ENCODE data around the gene ATXN1.

Gene ATXN1

DNA sequence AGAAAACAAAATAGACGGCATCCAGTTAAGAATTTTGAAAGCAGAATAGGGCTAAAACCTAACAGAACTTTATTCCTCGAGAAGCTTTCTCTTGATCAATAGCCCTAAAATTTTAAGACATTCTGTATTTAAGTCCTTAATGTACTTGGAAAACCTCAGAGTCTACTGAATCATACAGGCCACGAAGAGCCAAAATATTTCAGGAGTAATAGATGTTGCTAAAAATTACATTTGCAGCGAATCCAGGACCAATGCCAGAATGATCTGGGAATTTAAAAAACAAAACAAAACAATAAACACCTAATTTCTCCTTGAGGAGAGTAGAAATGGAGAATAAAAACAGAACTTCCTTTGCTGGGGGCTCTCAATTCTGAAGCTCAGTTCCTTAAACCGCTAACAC lies 23.3 kb downstream of the ATXN1 start:
- peaks cover 10 to 24% of the 10 kb centered on the region in 2 donors for H3K4me1 ChIP-seq (ENCODE audit: control insufficient read depth in 1 of 2, insufficient read depth in 2 of 2, low read length in 2 of 2)
- no peaks in the 10 kb centered on the region for H3K36me3 ChIP-seq (ENCODE audit: control insufficient read depth in 1 of 2, insufficient read depth in 2 of 2, low read length in 2 of 2)
- no peaks in the 10 kb centered on the region for H3K27me3 ChIP-seq (ENCODE audit: low read depth, low read length)
- H3K4me3 ChIP-seq (ENCODE audit: low read depth in 1 of 2, low read length in 2 of 2) = no peak overlapping the region
- peak overlapping the region; percentile 10 for H3K27ac ChIP-seq (ENCODE audit: low read length)
- no peaks in the 10 kb centered on the region for H3K9me3 ChIP-seq (ENCODE audit: control insufficient read depth in 1 of 2, low read length in 2 of 2)

- H3K27ac ChIP-seq (ENCODE audit: low read length) = peak overlapping the region; percentile 35
- H3K27me3 ChIP-seq (ENCODE audit: low read depth, low read length) = no peaks in the 10 kb centered on the region
- H3K36me3 ChIP-seq (ENCODE audit: control insufficient read depth in 1 of 2, insufficient read depth in 2 of 2, low read length in 2 of 2) = no peaks in the 10 kb centered on the region
- H3K9me3 ChIP-seq (ENCODE audit: control insufficient read depth in 1 of 2, low read length in 2 of 2) = no peaks in the 10 kb centered on the region
- peaks cover 16 to 24% of the 10 kb centered on the region in 2 donors for H3K4me1 ChIP-seq (ENCODE audit: control insufficient read depth in 1 of 2, insufficient read depth in 2 of 2, low read length in 2 of 2)
- no peak overlapping the region for H3K4me3 ChIP-seq (ENCODE audit: low read depth in 1 of 2, low read length in 2 of 2)
Measured at GRCh38 chr6:16736856-16737775, 24.1 kb downstream of the ATXN1 start.

GRCh38 chr6:16735014-16735413 lies 26.2 kb downstream of the ATXN1 start:
- H3K4me1 ChIP-seq (ENCODE audit: control insufficient read depth in 1 of 2, insufficient read depth in 2 of 2, low read length in 2 of 2) = peaks cover 23 to 24% of the 10 kb centered on the region in 2 donors
- H3K4me3 ChIP-seq (ENCODE audit: low read depth in 1 of 2, low read length in 2 of 2) = no peak overlapping the region
- H3K27me3 ChIP-seq (ENCODE audit: low read depth, low read length) = no peaks in the 10 kb centered on the region
- H3K36me3 ChIP-seq (ENCODE audit: control insufficient read depth in 1 of 2, insufficient read depth in 2 of 2, low read length in 2 of 2) = no peaks in the 10 kb centered on the region
- H3K27ac ChIP-seq (ENCODE audit: low read length) = no peak overlapping the region
- H3K9me3 ChIP-seq (ENCODE audit: control insufficient read depth in 1 of 2, low read length in 2 of 2) = no peaks in the 10 kb centered on the region

DNA sequence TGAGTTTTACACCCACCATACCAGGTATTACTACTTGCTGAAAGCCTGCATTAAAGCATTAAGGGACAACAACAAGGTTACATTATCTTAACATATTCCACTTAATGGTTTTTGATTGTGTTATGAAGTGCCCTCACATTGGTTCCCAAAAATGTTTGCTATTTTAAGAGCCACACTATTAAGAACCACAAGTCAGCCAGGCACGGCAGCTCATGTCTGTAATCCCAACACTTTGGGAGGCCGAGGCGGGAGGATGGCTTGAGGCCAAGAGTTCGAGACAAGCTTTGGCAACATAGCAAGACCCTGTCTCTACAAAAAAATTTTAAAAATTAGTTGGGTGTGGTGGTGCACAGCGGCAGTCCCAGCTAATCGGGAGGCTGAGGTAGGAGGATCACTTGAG lies 28.2 kb downstream of the ATXN1 start:
- Histone ChIP-seq H3K27me3 (ENCODE audit: low read depth, low read length) (no peaks in the 10 kb centered on the region), H3K27ac (ENCODE audit: low read length) (no peak overlapping the region), H3K36me3 (ENCODE audit: control insufficient read depth in 1 of 2, insufficient read depth in 2 of 2, low read length in 2 of 2) (no peaks in the 10 kb centered on the region), H3K9me3 (ENCODE audit: control insufficient read depth in 1 of 2, low read length in 2 of 2) (no peaks in the 10 kb centered on the region), H3K4me1 (ENCODE audit: control insufficient read depth in 1 of 2, insufficient read depth in 2 of 2, low read length in 2 of 2) (peaks cover 14 to 23% of the 10 kb centered on the region in 2 donors), H3K4me3 (ENCODE audit: low read depth in 1 of 2, low read length in 2 of 2) (no peak overlapping the region)

GRCh38 chr6:16731478-16732051 lies 29.7 kb downstream of the ATXN1 start:
- H3K27me3 ChIP-seq (ENCODE audit: low read depth, low read length) = no peaks in the 10 kb centered on the region
- H3K36me3 ChIP-seq (ENCODE audit: control insufficient read depth in 1 of 2, insufficient read depth in 2 of 2, low read length in 2 of 2) = no peaks in the 10 kb centered on the region
- peaks cover 1 to 16% of the 10 kb centered on the region in 2 donors for H3K4me1 ChIP-seq (ENCODE audit: control insufficient read depth in 1 of 2, insufficient read depth in 2 of 2, low read length in 2 of 2)
- H3K4me3 ChIP-seq (ENCODE audit: low read depth in 1 of 2, low read length in 2 of 2) = no peak overlapping the region
- H3K27ac ChIP-seq (ENCODE audit: low read length) = no peak overlapping the region
- H3K9me3 ChIP-seq (ENCODE audit: control insufficient read depth in 1 of 2, low read length in 2 of 2) = no peaks in the 10 kb centered on the region

GRCh38 chr6:16730738-16731477 lies 30.4 kb downstream of the ATXN1 start:
- Histone ChIP-seq H3K36me3 (ENCODE audit: control insufficient read depth in 1 of 2, insufficient read depth in 2 of 2, low read length in 2 of 2) (no peaks in the 10 kb centered on the region), H3K4me1 (ENCODE audit: control insufficient read depth in 1 of 2, insufficient read depth in 2 of 2, low read length in 2 of 2) (peaks cover 0 to 13% of the 10 kb centered on the region in 2 donors), H3K4me3 (ENCODE audit: low read depth in 1 of 2, low read length in 2 of 2) (no peak overlapping the region), H3K27me3 (ENCODE audit: low read depth, low read length) (no peaks in the 10 kb centered on the region), H3K9me3 (ENCODE audit: control insufficient read depth in 1 of 2, low read length in 2 of 2) (no peaks in the 10 kb centered on the region), H3K27ac (ENCODE audit: low read length) (no peak overlapping the region)

- H3K9me3 ChIP-seq (ENCODE audit: control insufficient read depth in 1 of 2, low read length in 2 of 2) = no peaks in the 10 kb centered on the region
- H3K27ac ChIP-seq (ENCODE audit: low read length) = no peak overlapping the region
- peaks cover 7 to 18% of the 10 kb centered on the region in 2 donors for H3K4me1 ChIP-seq (ENCODE audit: control insufficient read depth in 1 of 2, insufficient read depth in 2 of 2, low read length in 2 of 2)
- H3K36me3 ChIP-seq (ENCODE audit: control insufficient read depth in 1 of 2, insufficient read depth in 2 of 2, low read length in 2 of 2) = no peaks in the 10 kb centered on the region
- H3K27me3 ChIP-seq (ENCODE audit: low read depth, low read length) = no peaks in the 10 kb centered on the region
- H3K4me3 ChIP-seq (ENCODE audit: low read depth in 1 of 2, low read length in 2 of 2) = no peak overlapping the region
Measured at GRCh38 chr6:16729744-16730143, 31.5 kb downstream of the ATXN1 start.

- no peaks in the 10 kb centered on the region for H3K9me3 ChIP-seq (ENCODE audit: control insufficient read depth in 1 of 2, low read length in 2 of 2)
- no peak overlapping the region for H3K4me3 ChIP-seq (ENCODE audit: low read depth in 1 of 2, low read length in 2 of 2)
- no peaks in the 10 kb centered on the region for H3K36me3 ChIP-seq (ENCODE audit: control insufficient read depth in 1 of 2, insufficient read depth in 2 of 2, low read length in 2 of 2)
- peaks cover 12 to 23% of the 10 kb centered on the region in 2 donors for H3K4me1 ChIP-seq (ENCODE audit: control insufficient read depth in 1 of 2, insufficient read depth in 2 of 2, low read length in 2 of 2)
- H3K27ac ChIP-seq (ENCODE audit: low read length) = no peak overlapping the region
- no peaks in the 10 kb centered on the region for H3K27me3 ChIP-seq (ENCODE audit: low read depth, low read length)
Measured at GRCh38 chr6:16729183-16729691, 32.0 kb downstream of the ATXN1 start.

DNA sequence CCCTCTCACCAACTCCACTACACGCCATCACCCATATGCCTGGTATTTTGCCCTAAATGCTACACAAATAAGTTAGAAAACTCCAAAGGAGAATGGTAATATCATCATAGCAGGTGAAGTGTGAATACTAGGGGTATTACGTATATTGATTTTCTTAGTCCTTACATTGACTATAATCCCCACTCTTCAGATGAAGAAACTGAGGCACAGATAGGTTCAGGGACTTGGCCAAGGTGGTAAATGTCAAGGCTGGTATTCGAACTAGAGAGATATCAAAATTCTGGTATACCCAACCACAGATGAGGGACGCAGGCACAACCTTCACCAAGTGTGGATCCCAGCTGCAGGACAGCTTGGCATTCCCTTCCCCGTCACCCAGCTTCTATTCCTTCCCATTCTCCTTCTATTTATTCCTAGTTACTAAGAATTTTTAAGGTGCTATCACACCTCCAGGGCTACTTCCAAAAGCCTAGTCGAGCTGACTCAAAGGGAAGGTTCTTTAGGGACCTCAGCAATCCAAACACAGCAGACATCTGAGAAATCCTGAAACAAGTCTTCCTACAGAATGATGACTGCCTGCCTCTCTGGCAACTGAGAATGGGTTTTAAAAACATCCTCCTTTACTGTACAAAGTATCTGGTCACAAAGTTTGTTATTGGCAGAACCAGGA lies 32.6 kb downstream of the ATXN1 start:
- Histone ChIP-seq H3K27ac (ENCODE audit: low read length) (peak overlapping the region; percentile 3), H3K9me3 (ENCODE audit: control insufficient read depth in 1 of 2, low read length in 2 of 2) (no peaks in the 10 kb centered on the region), H3K27me3 (ENCODE audit: low read depth, low read length) (no peaks in the 10 kb centered on the region), H3K4me3 (ENCODE audit: low read depth in 1 of 2, low read length in 2 of 2) (no peak overlapping the region), H3K36me3 (ENCODE audit: control insufficient read depth in 1 of 2, insufficient read depth in 2 of 2, low read length in 2 of 2) (no peaks in the 10 kb centered on the region), H3K4me1 (ENCODE audit: control insufficient read depth in 1 of 2, insufficient read depth in 2 of 2, low read length in 2 of 2) (peaks cover 14 to 28% of the 10 kb centered on the region in 2 donors)

GRCh38 chr6:16727996-16728395 lies 33.3 kb downstream of the ATXN1 start:
- H3K27ac ChIP-seq (ENCODE audit: low read length) = peak overlapping the region; percentile 3
- no peaks in the 10 kb centered on the region for H3K27me3 ChIP-seq (ENCODE audit: low read depth, low read length)

More at GRCh38 chr6:16727996-16728395, 33.3 kb downstream of the ATXN1 start:
- H3K4me3 ChIP-seq (ENCODE audit: low read depth in 1 of 2, low read length in 2 of 2) = no peak overlapping the region
- no peaks in the 10 kb centered on the region for H3K36me3 ChIP-seq (ENCODE audit: control insufficient read depth in 1 of 2, insufficient read depth in 2 of 2, low read length in 2 of 2)
- peaks cover 14 to 28% of the 10 kb centered on the region in 2 donors for H3K4me1 ChIP-seq (ENCODE audit: control insufficient read depth in 1 of 2, insufficient read depth in 2 of 2, low read length in 2 of 2)
- no peaks in the 10 kb centered on the region for H3K9me3 ChIP-seq (ENCODE audit: control insufficient read depth in 1 of 2, low read length in 2 of 2)

Data from muscle layer of duodenum (tissue), 2 donors.